WTC11 (cell line): ENCODE measurements around the gene SSNA1. TPM values are rescaled to one million over a fixed set of nuclear protein-coding genes. Genes with fewer than 3 reads are reported as not detected.

Experiments used
- ATAC-seq: fragments of 200-7000 bp; cut with Tn5 transposase; 2 replicates; pipeline ENCODE4 v1.10.0; 2021; ENCODE audit warnings: mild to moderate bottlenecking, moderate library complexity
- CTCF ChIA-PET: fragments of 300-600 bp; sonication (Branson Sonifier 250); formaldehyde crosslinking; loops from one replicate; lab custom pipeline; 2021; ENCODE audit warnings: antibody characterized with exemption; lab: Charles Lee
- POLR2A ChIA-PET: fragments of 350-600 bp; sonication (Branson Sonifier 250); formaldehyde crosslinking; loops from one replicate; lab custom pipeline; 2021; ENCODE audit warnings: antibody characterized with exemption; lab: Charles Lee
- DNase-seq: peaks from one replicate; pipeline ENCODE4 v3.0.0; 2021; ENCODE audit warnings: low spot score
- H3K27ac Mint-ChIP-seq: 2 replicates; pipeline ENCODE4 v1.8.0; 2021; ENCODE audit warnings: mixed read lengths
- H3K27me3 Mint-ChIP-seq: 2 replicates; pipeline ENCODE4 v1.8.0; 2021; ENCODE audit warnings: low read depth, mild to moderate bottlenecking, moderate library complexity, mixed read lengths
- H3K36me3 Mint-ChIP-seq: 2 replicates; pipeline ENCODE4 v1.8.0; 2021; ENCODE audit warnings: mixed read lengths
- H3K4me1 Mint-ChIP-seq: 2 replicates; pipeline ENCODE4 v1.8.0; 2022; ENCODE audit warnings: mixed read lengths
- H3K4me3 Mint-ChIP-seq: 2 replicates; pipeline ENCODE4 v1.8.0; 2021; ENCODE audit warnings: mild to moderate bottlenecking, moderate library complexity, mixed read lengths
- H3K9me3 Mint-ChIP-seq: 2 replicates; pipeline ENCODE4 v1.8.0; 2021; ENCODE audit warnings: mixed read lengths
- CBFB ChIP-seq: sonication (generic); formaldehyde crosslinking; IDR thresholded peaks from 2 replicates; pipeline ENCODE4 v1.8.1; 2022; ENCODE audit warnings: mild to moderate bottlenecking, low read depth, missing genetic modification reagents
- E2F5 ChIP-seq: sonication (generic); formaldehyde crosslinking; IDR thresholded peaks from 2 replicates; pipeline ENCODE4 v1.8.1; 2022; ENCODE audit warnings: mild to moderate bottlenecking, moderate library complexity, missing genetic modification reagents
- FOXP1 ChIP-seq: sonication (generic); formaldehyde crosslinking; IDR thresholded peaks from 2 replicates; pipeline ENCODE4 v1.8.0; 2022; ENCODE audit warnings: missing genetic modification reagents, mild to moderate bottlenecking, moderate library complexity, borderline replicate concordance
- GABPB1 ChIP-seq: sonication (generic); formaldehyde crosslinking; IDR thresholded peaks from 2 replicates; pipeline ENCODE4 v1.8.1; 2023; ENCODE audit warnings: mild to moderate bottlenecking, missing genetic modification reagents
- SMAD3 ChIP-seq: sonication (generic); formaldehyde crosslinking; IDR thresholded peaks from 2 replicates; pipeline ENCODE4 v1.8.0; 2022; ENCODE audit warnings: missing genetic modification reagents, mild to moderate bottlenecking, borderline replicate concordance
- TP53 ChIP-seq: sonication (generic); formaldehyde crosslinking; IDR thresholded peaks from 2 replicates; pipeline ENCODE4 v1.8.1; 2023; ENCODE audit warnings: mild to moderate bottlenecking, missing genetic modification reagents
- ZNF423 ChIP-seq: fragments of 250-450 bp; sonication (Bioruptor Pico); IDR thresholded peaks from 2 replicates; pipeline ENCODE4 v2.1.2; 2022; ENCODE audit warnings: mild to moderate bottlenecking, moderate library complexity
- total RNA-seq: library from RNA; stranded (reverse); gene quantifications from 3 replicates; pipeline ENCODE4 v1.2.3, GENCODE V29; 2021
- TF ChIP-seq, protein P1 (sequence below): sonication (generic); formaldehyde crosslinking; IDR thresholded peaks from 2 replicates; pipeline ENCODE4 v1.8.1; 2023; ENCODE audit warnings: mild to moderate bottlenecking, missing genetic modification reagents
- TF ChIP-seq, protein P2 (sequence below): sonication (generic); formaldehyde crosslinking; IDR thresholded peaks from 2 replicates; pipeline ENCODE4 v1.8.1; 2023; ENCODE audit warnings: mild to moderate bottlenecking, missing genetic modification reagents, moderate library complexity
- TF ChIP-seq, protein P3 (sequence below): sonication (generic); formaldehyde crosslinking; IDR thresholded peaks from 2 replicates; pipeline ENCODE4 v1.8.0; 2022; ENCODE audit warnings: missing genetic modification reagents
- TF ChIP-seq, protein P4 (sequence below): fragments of 200-600 bp; IDR thresholded peaks from 2 replicates; pipeline ENCODE4 v1.8.0; 2022; ENCODE audit warnings: antibody characterized with exemption

Gene SSNA1
- total RNA-seq, 1 experiment from 2014 or later: 102 TPM

DNA sequence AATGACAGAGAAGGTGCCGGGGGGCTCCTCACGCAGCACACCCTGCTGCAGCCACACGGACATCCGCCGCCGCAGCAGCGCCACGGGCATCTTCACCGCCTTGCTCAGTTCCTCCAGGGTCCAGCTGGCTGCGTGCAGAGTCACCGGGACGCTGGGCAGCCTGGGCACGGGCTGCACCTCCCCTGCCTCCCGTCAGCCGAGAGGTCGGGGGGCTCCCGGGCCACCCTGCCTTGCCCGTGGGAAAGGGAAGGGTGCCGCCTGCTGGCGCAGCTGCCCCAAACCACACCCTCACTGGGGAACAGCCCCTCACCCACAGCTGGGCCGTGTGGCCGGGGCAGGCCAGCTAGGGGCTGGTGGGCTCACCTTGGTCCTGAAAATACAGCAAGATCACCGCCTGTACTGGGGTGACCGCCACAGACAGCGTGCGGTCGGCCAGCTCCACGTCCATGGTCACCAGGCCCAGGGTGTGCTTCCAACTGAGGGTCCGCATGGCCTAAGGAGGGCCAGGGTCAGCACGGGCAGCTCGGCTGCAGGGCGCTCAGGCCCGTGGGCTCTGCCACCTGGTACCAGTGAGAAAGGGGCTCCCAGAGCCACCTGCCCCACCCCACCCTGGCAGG, 13.0 kb upstream of the SSNA1 start (continued):
- TF ChIP-seq, protein P1, sequence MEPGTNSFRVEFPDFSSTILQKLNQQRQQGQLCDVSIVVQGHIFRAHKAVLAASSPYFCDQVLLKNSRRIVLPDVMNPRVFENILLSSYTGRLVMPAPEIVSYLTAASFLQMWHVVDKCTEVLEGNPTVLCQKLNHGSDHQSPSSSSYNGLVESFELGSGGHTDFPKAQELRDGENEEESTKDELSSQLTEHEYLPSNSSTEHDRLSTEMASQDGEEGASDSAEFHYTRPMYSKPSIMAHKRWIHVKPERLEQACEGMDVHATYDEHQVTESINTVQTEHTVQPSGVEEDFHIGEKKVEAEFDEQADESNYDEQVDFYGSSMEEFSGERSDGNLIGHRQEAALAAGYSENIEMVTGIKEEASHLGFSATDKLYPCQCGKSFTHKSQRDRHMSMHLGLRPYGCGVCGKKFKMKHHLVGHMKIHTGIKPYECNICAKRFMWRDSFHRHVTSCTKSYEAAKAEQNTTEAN (CRISPR knock-in tag): no peak
- TF ChIP-seq SMAD3 (CRISPR knock-in tag): no peak
- TF ChIP-seq TP53 (CRISPR knock-in tag): no peak
- TF ChIP-seq CBFB: no peak
- TF ChIP-seq, protein P2, sequence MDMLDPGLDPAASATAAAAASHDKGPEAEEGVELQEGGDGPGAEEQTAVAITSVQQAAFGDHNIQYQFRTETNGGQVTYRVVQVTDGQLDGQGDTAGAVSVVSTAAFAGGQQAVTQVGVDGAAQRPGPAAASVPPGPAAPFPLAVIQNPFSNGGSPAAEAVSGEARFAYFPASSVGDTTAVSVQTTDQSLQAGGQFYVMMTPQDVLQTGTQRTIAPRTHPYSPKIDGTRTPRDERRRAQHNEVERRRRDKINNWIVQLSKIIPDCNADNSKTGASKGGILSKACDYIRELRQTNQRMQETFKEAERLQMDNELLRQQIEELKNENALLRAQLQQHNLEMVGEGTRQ: peak; percentile 44
- TF ChIP-seq GABPB1: no peak
- TF ChIP-seq E2F5 (CRISPR knock-in tag): no peak
- TF ChIP-seq, protein P3, sequence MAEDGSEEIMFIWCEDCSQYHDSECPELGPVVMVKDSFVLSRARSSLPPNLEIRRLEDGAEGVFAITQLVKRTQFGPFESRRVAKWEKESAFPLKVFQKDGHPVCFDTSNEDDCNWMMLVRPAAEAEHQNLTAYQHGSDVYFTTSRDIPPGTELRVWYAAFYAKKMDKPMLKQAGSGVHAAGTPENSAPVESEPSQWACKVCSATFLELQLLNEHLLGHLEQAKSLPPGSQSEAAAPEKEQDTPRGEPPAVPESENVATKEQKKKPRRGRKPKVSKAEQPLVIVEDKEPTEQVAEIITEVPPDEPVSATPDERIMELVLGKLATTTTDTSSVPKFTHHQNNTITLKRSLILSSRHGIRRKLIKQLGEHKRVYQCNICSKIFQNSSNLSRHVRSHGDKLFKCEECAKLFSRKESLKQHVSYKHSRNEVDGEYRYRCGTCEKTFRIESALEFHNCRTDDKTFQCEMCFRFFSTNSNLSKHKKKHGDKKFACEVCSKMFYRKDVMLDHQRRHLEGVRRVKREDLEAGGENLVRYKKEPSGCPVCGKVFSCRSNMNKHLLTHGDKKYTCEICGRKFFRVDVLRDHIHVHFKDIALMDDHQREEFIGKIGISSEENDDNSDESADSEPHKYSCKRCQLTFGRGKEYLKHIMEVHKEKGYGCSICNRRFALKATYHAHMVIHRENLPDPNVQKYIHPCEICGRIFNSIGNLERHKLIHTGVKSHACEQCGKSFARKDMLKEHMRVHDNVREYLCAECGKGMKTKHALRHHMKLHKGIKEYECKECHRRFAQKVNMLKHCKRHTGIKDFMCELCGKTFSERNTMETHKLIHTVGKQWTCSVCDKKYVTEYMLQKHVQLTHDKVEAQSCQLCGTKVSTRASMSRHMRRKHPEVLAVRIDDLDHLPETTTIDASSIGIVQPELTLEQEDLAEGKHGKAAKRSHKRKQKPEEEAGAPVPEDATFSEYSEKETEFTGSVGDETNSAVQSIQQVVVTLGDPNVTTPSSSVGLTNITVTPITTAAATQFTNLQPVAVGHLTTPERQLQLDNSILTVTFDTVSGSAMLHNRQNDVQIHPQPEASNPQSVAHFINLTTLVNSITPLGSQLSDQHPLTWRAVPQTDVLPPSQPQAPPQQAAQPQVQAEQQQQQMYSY (CRISPR knock-in tag): no peak
- TF ChIP-seq FOXP1 (CRISPR knock-in tag): peak; percentile 24; the same call in 1 of the 2 replicates

DNA sequence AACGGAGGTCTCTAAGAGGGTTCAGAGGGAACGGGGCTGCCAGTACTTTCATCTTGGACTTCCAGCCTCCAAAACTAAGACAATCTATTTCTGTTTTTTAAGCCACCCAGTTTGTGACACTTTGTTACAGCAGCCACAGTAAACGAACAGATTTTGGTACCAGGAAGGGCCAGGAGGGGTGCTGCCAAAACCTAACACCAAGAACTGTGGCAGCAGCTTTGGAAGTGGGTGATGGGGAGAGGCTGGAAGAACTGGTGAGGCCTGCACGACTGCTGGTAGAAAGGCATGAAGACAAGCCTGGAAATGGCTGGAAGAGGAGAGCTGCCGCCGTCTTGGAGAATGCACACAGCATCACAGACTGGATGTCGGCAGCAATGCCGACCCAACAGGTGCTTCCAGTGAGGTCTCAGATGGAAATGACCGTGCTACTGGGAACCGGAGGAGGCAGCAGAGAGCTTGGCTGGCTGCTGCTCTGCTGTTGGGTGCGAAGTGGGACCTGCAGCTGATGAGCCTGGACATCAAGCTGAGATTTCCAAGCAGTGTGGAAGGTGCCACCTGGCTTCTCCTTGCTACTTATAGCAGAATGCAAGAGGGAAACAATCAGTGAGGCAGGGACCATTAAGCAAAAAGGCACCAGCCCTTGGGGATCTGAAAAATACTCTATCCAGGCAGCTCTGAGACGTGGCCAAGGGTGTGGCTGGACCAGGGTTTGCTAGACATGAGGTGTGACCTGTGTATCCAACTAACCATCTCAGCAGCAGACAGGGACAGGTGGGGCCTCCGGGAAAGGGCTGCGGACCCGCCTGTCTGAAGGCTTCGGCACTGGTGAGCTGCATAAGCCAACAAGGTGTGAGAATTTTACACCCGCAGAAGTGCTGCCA, 11.9 kb upstream of the SSNA1 start:
- Mint-ChIP-seq H3K27me3 (peaks cover 5% of the 10 kb centered on the region), H3K4me3 (no peak overlapping the region), H3K36me3 (no peaks in the 10 kb centered on the region), H3K9me3 (no peaks in the 10 kb centered on the region), H3K27ac (peak overlapping the region; percentile 49), H3K4me1 (no peaks in the 10 kb centered on the region)
- ChIA-PET CTCF (interaction anchor here (0.6 to 3.6 kb wide), 41 partner anchors 9 to 229 kb away, joined by 3 to 40 read pairs (median 7); partner anchors contain the start of genes ANAPC2, CYSRT1, DPP7 and GRIN1), POLR2A (no interaction called here)
- DNase-seq (peak; percentile 48), ATAC-seq (peak; percentile 60)
- 0 out of 2 replicates have a peak, but pooled peaks have one; percentile 16 for TF ChIP-seq ZNF423 (CRISPR knock-in tag)
- TF ChIP-seq, protein P4, sequence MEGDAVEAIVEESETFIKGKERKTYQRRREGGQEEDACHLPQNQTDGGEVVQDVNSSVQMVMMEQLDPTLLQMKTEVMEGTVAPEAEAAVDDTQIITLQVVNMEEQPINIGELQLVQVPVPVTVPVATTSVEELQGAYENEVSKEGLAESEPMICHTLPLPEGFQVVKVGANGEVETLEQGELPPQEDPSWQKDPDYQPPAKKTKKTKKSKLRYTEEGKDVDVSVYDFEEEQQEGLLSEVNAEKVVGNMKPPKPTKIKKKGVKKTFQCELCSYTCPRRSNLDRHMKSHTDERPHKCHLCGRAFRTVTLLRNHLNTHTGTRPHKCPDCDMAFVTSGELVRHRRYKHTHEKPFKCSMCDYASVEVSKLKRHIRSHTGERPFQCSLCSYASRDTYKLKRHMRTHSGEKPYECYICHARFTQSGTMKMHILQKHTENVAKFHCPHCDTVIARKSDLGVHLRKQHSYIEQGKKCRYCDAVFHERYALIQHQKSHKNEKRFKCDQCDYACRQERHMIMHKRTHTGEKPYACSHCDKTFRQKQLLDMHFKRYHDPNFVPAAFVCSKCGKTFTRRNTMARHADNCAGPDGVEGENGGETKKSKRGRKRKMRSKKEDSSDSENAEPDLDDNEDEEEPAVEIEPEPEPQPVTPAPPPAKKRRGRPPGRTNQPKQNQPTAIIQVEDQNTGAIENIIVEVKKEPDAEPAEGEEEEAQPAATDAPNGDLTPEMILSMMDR: peak; percentile 21; the same call in 1 of the 2 replicates
- TF ChIP-seq, protein P2: no peak
